Omental fat pad (tissue), 4 donors: Measurements from ENCODE around the gene MOBP. TPM values are rescaled to one million over a fixed set of nuclear protein-coding genes. Genes with fewer than 3 reads are reported as not detected.

Source experiments
- ATAC-seq: fragments of 150-250 bp; one replicate; pipeline ENCODE4 v1.9.1; 2016; ENCODE audit warnings: mild to moderate bottlenecking, moderate library complexity; ENCODE audit not compliant: low FRiP score
- DNase-seq: peaks from one replicate; pipeline ENCODE4 v3.0.0-alpha.2; 2019; ENCODE audit warnings: low spot score
- CTCF ChIP-seq, 3 donors: fragments of 450-650 bp; IDR thresholded peaks; one replicate each; pipeline ENCODE4 v1.5.1; 2016 to 2017; ENCODE audit warnings: antibody characterized with exemption in 3 of 3, mild to moderate bottlenecking in 3 of 3, moderate library complexity in 2 of 3
- total RNA-seq, 4 donors: library from RNA; depleted of rRNA; stranded (reverse); fragments of >200 nt; gene quantifications; one replicate each; pipeline ENCODE4 v1.1.0, GENCODE V29; 2016

The MOBP gene
- total RNA-seq, 4 donors from 2014 or later: 0.09 TPM; not detected in 3

GRCh38 chr3:39494781-39495180, 27.3 kb downstream of the MOBP start:
- ATAC-seq (no peak), DNase-seq (no peak)
- TF ChIP-seq CTCF (IDR thresholded peaks at IDR 0.05): no peak

GRCh38 chr3:39497753-39498152, 30.3 kb downstream of the MOBP start:
- ATAC-seq: no peak
- TF ChIP-seq CTCF (IDR thresholded peaks at IDR 0.05): no peak
- DNase-seq: no peak

GRCh38 chr3:39499651-39500273, 32.3 kb downstream of the MOBP start:
- TF ChIP-seq CTCF (IDR thresholded peaks at IDR 0.05): no peak
- DNase-seq (no peak), ATAC-seq (no peak)

- ATAC-seq (no peak), DNase-seq (no peak)
- TF ChIP-seq CTCF (IDR thresholded peaks at IDR 0.05): no peak
These were observed 33.6 kb downstream of the MOBP start for GRCh38 chr3:39501059-39501458.

- DNase-seq (no peak), ATAC-seq (no peak)
- no peak for TF ChIP-seq CTCF (IDR thresholded peaks at IDR 0.05)
These were observed 34.7 kb downstream of the MOBP start for GRCh38 chr3:39501968-39502837.

- DNase-seq (no peak), ATAC-seq (no peak)
- no peak for TF ChIP-seq CTCF (IDR thresholded peaks at IDR 0.05)
These were observed 35.3 kb downstream of the MOBP start for GRCh38 chr3:39502838-39503145.
